GM19238 (cell line): ENCODE data around the gene COL4A3.

Experiments
- DNase-seq: peaks from one replicate; pipeline ENCODE4 v3.0.0; 2011; ENCODE audit warnings: low spot score; ENCODE audit not compliant: insufficient read length

The COL4A3 gene

GRCh38 chr2:227287771-227288170, 123.3 kb downstream of the COL4A3 start:
- no peak for DNase-seq

- no peak for DNase-seq
Measured at GRCh38 chr2:227292314-227292713, 127.9 kb downstream of the COL4A3 start.

- DNase-seq, result no peak
Measured at GRCh38 chr2:227293531-227293930, 129.1 kb downstream of the COL4A3 start.

- no peak for DNase-seq
Measured at GRCh38 chr2:227295806-227296205, 131.4 kb downstream of the COL4A3 start.

GRCh38 chr2:227296671-227297405, 132.4 kb downstream of the COL4A3 start:
- no peak for DNase-seq

- DNase-seq, result no peak
Measured at GRCh38 chr2:227301523-227301922, 137.1 kb downstream of the COL4A3 start.

- no peak for DNase-seq
Measured at GRCh38 chr2:227308784-227309183, 144.4 kb downstream of the COL4A3 start.

- DNase-seq, result no peak
Measured at GRCh38 chr2:227310756-227311110, 146.3 kb downstream of the COL4A3 start.

GRCh38 chr2:227311861-227312506, 147.6 kb downstream of the COL4A3 start:
- no peak for DNase-seq

- no peak for DNase-seq
Measured at GRCh38 chr2:227312579-227312978, 148.2 kb downstream of the COL4A3 start.

- DNase-seq, result no peak
Measured at GRCh38 chr2:227313310-227313709, 148.9 kb downstream of the COL4A3 start.

GRCh38 chr2:227317834-227318233, 153.4 kb downstream of the COL4A3 start:
- no peak for DNase-seq

- DNase-seq, result no peak
Measured at GRCh38 chr2:227320305-227321094, 156.1 kb downstream of the COL4A3 start.

- DNase-seq, result no peak
Measured at GRCh38 chr2:227322530-227323205, 158.2 kb downstream of the COL4A3 start.

GRCh38 chr2:227323818-227324217, 159.4 kb downstream of the COL4A3 start:
- DNase-seq, result no peak

- peak; percentile 12 for DNase-seq
Measured at GRCh38 chr2:227324642-227324994, 160.2 kb downstream of the COL4A3 start.

- peak; percentile 90 for DNase-seq
Measured at GRCh38 chr2:227324995-227325838, 160.8 kb downstream of the COL4A3 start, which contains the start of gene MFF. TSS of gene MFF (plus strand) at chr2:227325251. CDS start at chr2:227330666, 5,415 bp downstream.

GRCh38 chr2:227325839-227326195, 161.4 kb downstream of the COL4A3 start:
- DNase-seq, result peak; percentile 13

- DNase-seq, result no peak
Measured at GRCh38 chr2:227326783-227327182, 162.4 kb downstream of the COL4A3 start.

GRCh38 chr2:227335713-227336112, 171.3 kb downstream of the COL4A3 start:
- DNase-seq, result no peak

- no peak for DNase-seq
Measured at GRCh38 chr2:227337442-227337841, 173.0 kb downstream of the COL4A3 start.
